Mammary epithelial cell (primary cell): Measurements from ENCODE around the gene NLRP4.

ENCODE experiments used
- CTCF ChIP-seq, 2 donors: IDR thresholded peaks in 1 of 2; conservative IDR thresholded peaks in 1 of 2; 2 replicates each; pipeline ENCODE4 v1.5.1; 2011 to 2012; ENCODE audit warnings: inconsistent platforms in 2 of 2, low read length in 2 of 2, mild to moderate bottlenecking in 2 of 2, control low read depth in 1 of 2, low read depth in 1 of 2; ENCODE audit not compliant: insufficient read depth in 1 of 2; ENCODE audit errors: extremely low read depth in 1 of 2
- EZH2 ChIP-seq: IDR thresholded peaks from 2 replicates; pipeline ENCODE4 v1.6.1; 2012; ENCODE audit warnings: low read length, inconsistent platforms, borderline replicate concordance

GRCh38 chr19:55802281-55802680, 34.1 kb upstream of the NLRP4 start:
- TF ChIP-seq CTCF (conservative IDR thresholded peaks at IDR 0.05 in 1 of 2, IDR thresholded peaks at IDR 0.05 in 1 of 2; ENCODE audit: extremely low read depth in 1 of 2, insufficient read depth in 1 of 2, low read depth in 1 of 2, low read length in 2 of 2) = no peak
- no peak for TF ChIP-seq EZH2
